Large intestine (tissue), 1 donor: ENCODE results near the gene POP5. TPM values are rescaled to one million over a fixed set of nuclear protein-coding genes. Genes with fewer than 3 reads are reported as not detected.

Experiments
- polyA plus RNA-seq: library from polyadenylated mRNA; unstranded; fragments of 120-200 nt; gene quantifications from one replicate; pipeline ENCODE4 v1.2.1, GENCODE V29; 2013

The POP5 gene
- polyA plus RNA-seq, 1 donor: 57.1 TPM

Other genes with a start within 250 kb of the POP5 start
- 8.2 TPM for gene MSI1, start 212.2 kb downstream of the POP5 start, polyA plus RNA-seq
- gene COX6A1, start 143.3 kb downstream of the POP5 start, polyA plus RNA-seq: 402 TPM
- 32.7 TPM for gene TRIAP1, start 135.0 kb downstream of the POP5 start, polyA plus RNA-seq
- 34.8 TPM for gene GATC, start 135.0 kb downstream of the POP5 start, polyA plus RNA-seq
- 138 TPM for gene SRSF9, start 111.7 kb downstream of the POP5 start, polyA plus RNA-seq
- 377 TPM for gene DYNLL1, start 85.3 kb downstream of the POP5 start, polyA plus RNA-seq
- gene COQ5, start 52.2 kb downstream of the POP5 start, polyA plus RNA-seq: 47.8 TPM
- gene RNF10, start 47.0 kb downstream of the POP5 start, polyA plus RNA-seq: 91.8 TPM
- 0.70 TPM for gene CABP1, start 59.2 kb upstream of the POP5 start, polyA plus RNA-seq
- 173 TPM for gene MLEC, start 105.7 kb upstream of the POP5 start, polyA plus RNA-seq
- gene UNC119B, start 129.1 kb upstream of the POP5 start, polyA plus RNA-seq: 21.1 TPM
- gene ACADS, start 144.4 kb upstream of the POP5 start, polyA plus RNA-seq: 50.2 TPM